Measurements from ENCODE around the gene LCN6. TPM values are rescaled to one million over a fixed set of nuclear protein-coding genes. Genes with fewer than 3 reads are reported as not detected.

LCN6 gene
- total and polyA plus RNA-seq, 7 donors, result 1.2 to 19.1 (median 5.9) TPM

DNA sequence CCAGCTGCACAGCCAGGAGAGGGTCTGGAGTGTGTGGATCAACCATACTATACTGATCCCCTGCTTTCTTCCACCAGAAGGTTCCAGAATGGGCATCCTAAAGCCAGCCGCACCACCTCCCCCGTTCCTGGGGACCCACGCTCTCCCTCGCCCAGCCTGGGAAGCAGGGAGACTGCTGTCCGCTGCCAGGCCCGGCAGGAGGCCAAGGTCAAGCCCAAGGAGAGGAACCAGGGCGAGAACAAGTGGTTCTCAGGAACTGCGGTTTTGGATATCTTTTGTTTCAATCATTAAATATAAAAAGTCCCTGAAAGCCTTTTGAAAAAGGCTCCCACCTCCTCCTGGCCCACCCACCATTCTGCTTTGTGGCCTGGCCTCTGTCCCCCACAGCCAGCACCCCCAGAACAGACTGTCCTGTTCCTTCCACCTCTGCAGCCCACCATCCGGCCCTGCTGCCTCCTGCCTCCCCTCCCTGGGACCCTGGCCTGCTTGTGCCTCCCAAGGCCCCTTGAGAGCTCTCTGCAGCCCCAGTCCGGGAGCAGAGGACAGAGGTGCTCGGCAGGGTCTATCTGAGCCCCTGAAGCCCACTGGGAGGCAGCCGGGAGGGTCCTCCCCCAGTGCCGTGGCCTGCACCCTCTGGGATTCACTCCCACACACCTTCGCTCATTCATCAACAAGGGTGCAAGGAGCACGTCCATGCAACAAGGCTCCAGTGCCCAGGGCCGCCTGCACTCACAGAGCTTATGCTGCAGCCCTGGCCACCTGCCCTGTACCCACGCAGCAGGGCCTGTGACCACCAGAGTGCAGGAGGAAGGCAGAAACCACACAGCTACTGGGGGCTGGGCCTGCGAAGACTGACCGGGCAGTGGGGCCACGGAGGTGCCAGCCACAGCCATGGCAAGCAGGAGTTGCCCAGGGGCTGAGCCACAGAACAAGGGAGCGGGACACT is 614 bp upstream of the LCN6 start:
- Histone ChIP-seq H3K4me1 (no peaks in the 10 kb centered on the region), H3K27ac (no peak overlapping the region), H3K36me3 (no peaks in the 10 kb centered on the region), H3K27me3 (peaks cover 0 to 14% (median 9%) of the 10 kb centered on the region in 3 donors), H3K4me3 (no peak overlapping the region), H3K9me3 (peaks cover 0 to 5% (median 0%) of the 10 kb centered on the region in 4 donors)
- TF ChIP-seq, protein P1, sequence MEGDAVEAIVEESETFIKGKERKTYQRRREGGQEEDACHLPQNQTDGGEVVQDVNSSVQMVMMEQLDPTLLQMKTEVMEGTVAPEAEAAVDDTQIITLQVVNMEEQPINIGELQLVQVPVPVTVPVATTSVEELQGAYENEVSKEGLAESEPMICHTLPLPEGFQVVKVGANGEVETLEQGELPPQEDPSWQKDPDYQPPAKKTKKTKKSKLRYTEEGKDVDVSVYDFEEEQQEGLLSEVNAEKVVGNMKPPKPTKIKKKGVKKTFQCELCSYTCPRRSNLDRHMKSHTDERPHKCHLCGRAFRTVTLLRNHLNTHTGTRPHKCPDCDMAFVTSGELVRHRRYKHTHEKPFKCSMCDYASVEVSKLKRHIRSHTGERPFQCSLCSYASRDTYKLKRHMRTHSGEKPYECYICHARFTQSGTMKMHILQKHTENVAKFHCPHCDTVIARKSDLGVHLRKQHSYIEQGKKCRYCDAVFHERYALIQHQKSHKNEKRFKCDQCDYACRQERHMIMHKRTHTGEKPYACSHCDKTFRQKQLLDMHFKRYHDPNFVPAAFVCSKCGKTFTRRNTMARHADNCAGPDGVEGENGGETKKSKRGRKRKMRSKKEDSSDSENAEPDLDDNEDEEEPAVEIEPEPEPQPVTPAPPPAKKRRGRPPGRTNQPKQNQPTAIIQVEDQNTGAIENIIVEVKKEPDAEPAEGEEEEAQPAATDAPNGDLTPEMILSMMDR (IDR thresholded peaks at IDR 0.05), result no peak
- WGBS, 2 donors, result 70 to 88% methylated on average over 21 of the region's 21 CpGs
- DNase-seq, result no peak
- intact Hi-C loops (cut with DNase I), result no loop called here

DNA sequence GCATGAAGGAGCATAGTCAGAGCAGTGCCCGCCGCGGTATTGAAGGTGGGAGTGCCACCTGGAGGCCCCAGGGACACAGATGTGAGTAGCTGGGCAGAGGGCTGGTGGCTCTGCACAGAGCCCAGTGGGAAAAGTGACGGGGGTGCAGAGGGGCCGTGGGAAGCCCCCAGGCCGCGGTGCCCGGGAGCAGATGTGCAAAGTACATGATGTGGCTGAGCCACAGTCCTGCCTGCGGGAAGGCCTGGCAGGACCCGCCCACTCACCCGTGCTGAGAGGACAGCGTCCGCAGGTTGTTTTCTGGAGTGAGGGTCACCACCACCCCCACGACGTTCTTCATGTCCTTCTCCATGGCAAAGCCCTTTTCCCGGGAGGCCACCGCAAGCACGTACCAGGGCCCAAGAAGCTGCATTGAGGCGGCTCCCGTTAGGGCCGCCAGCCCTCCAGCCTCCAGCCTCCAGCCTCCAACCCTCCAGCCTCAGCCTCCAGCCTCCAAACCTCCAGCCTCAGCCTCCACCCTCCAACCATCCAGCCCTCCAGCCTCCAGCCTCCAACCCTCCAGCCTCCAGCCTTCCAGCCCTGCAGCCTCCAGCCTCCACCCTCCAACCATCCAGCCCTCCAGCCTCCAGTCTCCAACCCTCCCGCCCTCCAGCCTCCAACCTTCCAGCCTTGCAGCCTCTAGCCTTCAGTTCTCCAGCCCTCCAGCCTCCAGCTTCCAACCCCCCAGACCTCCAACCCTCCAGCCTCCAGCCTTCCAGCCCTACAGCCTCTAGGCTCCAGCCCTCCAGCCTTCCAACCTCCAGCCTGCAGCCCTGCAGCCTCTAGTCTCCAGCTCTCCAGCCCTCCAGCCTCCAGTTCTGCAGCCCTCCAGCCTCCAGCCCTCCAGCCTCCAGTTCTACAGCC is 914 bp downstream of the LCN6 start:
- 78 to 85% methylated on average over 22 of the region's 22 CpGs for WGBS, 2 donors
- Histone ChIP-seq H3K27ac (no peak overlapping the region), H3K9me3 (peaks cover 0 to 5% (median 0%) of the 10 kb centered on the region in 4 donors), H3K27me3 (peaks cover 9 to 29% (median 24%) of the 10 kb centered on the region in 3 donors), H3K36me3 (no peaks in the 10 kb centered on the region), H3K4me1 (no peaks in the 10 kb centered on the region), H3K4me3 (no peak overlapping the region)
- TF ChIP-seq, protein P1 (IDR thresholded peaks at IDR 0.05), result no peak
- TF ChIP-seq POLR2AphosphoS5 (IDR thresholded peaks at IDR 0.05) (no peak), POLR2A (IDR thresholded peaks at IDR 0.05) (no peak), EP300 (IDR thresholded peaks at IDR 0.05) (no peak)
- DNase-seq, result no peak
- intact Hi-C loops (cut with DNase I), result no loop called here

DNA sequence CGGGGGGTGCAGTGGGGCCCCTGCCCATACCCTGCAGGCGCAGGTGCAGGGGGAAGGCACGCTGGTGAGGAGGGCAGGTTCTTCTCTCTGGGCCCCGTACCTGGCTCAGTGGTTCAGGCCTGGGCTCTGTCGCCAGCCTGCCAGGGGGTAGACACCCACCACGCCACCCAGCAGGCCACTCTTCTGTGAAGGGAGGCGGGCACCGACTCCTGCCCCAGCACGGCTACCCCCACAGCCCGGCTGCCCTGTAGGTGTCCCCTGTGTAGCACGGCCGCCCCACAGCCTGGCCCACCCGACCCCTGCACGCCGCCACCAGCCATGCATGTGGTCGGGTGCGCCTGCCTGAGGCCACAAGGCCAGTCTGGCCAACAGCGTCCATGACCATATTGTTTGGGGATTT is 1.7 kb downstream of the LCN6 start:
- H3K4me1 ChIP-seq, result peaks cover 0 to 5% (median under 1%) of the 10 kb centered on the region in 4 donors
- intact Hi-C loops (cut with DNase I), result no loop called here
- TF ChIP-seq POLR2A (IDR thresholded peaks at IDR 0.05) (no peak), POLR2AphosphoS5 (IDR thresholded peaks at IDR 0.05) (no peak), EP300 (IDR thresholded peaks at IDR 0.05) (no peak)
- no peak overlapping the region for H3K4me3 ChIP-seq
- H3K27ac ChIP-seq, result no peak overlapping the region
- H3K9me3 ChIP-seq, result no peaks in the 10 kb centered on the region
- 90 to 93% methylated on average over 18 of the region's 18 CpGs for WGBS, 2 donors
- peaks cover 17 to 37% (median 32%) of the 10 kb centered on the region in 3 donors for H3K27me3 ChIP-seq
- no peak for DNase-seq
- no peaks in the 10 kb centered on the region for H3K36me3 ChIP-seq

DNA sequence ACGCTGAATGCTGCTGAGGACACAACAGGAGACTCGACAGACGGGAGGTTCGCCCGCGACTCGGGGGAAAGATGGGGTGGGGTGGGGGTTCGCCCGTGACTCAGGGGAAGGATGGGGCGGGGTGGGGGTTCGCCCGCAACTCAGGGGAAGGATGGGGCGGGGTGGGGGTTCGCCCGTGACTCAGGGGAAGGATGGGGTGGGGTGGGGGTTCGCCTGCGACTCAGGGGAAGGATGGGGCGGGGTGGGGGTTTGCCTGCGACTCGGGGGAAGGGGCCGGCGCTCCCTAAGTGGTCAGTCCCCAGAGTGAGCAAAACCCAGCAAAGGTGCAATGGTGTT is 2.2 kb downstream of the LCN6 start:
- intact Hi-C loops (cut with DNase I), result no loop called here
- H3K27ac ChIP-seq, result no peak overlapping the region
- no peaks in the 10 kb centered on the region for H3K9me3 ChIP-seq
- peaks cover 0 to 10% (median 5%) of the 10 kb centered on the region in 4 donors for H3K4me1 ChIP-seq
- no peak for TF ChIP-seq POLR2AphosphoS5 (IDR thresholded peaks at IDR 0.05)
- TF ChIP-seq, protein P1 (IDR thresholded peaks at IDR 0.05), result no peak
- TF ChIP-seq POLR2A (IDR thresholded peaks at IDR 0.05), result no peak
- DNase-seq, result no peak
- H3K4me3 ChIP-seq, result no peak overlapping the region
- H3K27me3 ChIP-seq, result peaks cover 22 to 42% (median 34%) of the 10 kb centered on the region in 3 donors
- WGBS, 2 donors, result 73 to 77% methylated on average over 22 of the region's 22 CpGs
- no peaks in the 10 kb centered on the region for H3K36me3 ChIP-seq
